Hepatocyte (in vitro differentiated cells): ENCODE results near the gene SRP14.
"Not testable (repeated sequence)": the region's sequence is repeated elsewhere in the genome, so short reads cannot be mapped to it uniquely, and the experiment has no call there.

Experiments used
- CTCF ChIP-seq: fragments of 200-600 bp; sonication (generic); IDR thresholded peaks from 2 replicates; pipeline ENCODE4 v1.5.1; 2016; ENCODE audit warnings: antibody characterized with exemption, mild to moderate bottlenecking; ENCODE audit not compliant: poor library complexity
- EZH2 ChIP-seq: fragments of 200-600 bp; sonication (generic); IDR thresholded peaks from 2 replicates; pipeline ENCODE4 v1.6.1; 2016; ENCODE audit warnings: antibody characterized with exemption, mild to moderate bottlenecking, borderline replicate concordance
- EZH2phosphoT487 ChIP-seq: fragments of 200-600 bp; sonication (generic); IDR thresholded peaks from one replicate; pipeline ENCODE4 v1.6.1; 2018; ENCODE audit warnings: antibody characterized with exemption, mild to moderate bottlenecking, low read depth, moderate library complexity; ENCODE audit not compliant: unreplicated experiment, severe bottlenecking

DNA sequence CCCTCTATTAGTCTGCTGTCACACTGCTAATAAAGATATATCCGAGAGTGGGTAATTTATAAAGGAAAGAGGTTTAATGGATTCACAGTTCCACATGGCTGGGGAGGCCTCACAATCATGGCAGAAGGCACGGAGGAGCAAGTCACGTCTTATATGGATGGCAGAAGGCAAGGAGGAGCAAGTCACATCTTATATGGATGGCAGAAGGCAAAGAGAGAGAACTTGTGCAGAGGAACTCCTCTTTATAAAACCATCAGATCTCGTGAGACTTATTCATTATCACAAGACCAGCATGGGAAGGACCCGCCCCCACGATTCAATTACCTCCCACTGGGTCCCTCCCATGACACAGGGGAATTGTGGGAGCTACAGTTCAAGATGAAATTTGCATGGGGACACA lies 25.6 kb downstream of the SRP14 start:
- TF ChIP-seq CTCF, EZH2, EZH2phosphoT487: not testable (repeated sequence)
